Panc1 (cell line): ENCODE measurements around the gene TMEM271. TPM values are rescaled to one million over a fixed set of nuclear protein-coding genes. Genes with fewer than 3 reads are reported as not detected.

ENCODE experiments used
- ATAC-seq: fragments of 200-7000 bp; cut with Tn5 transposase; 2 replicates; pipeline ENCODE4 v1.9.1; 2020; ENCODE audit warnings: mild to moderate bottlenecking, moderate library complexity
- BruUV-seq: library from RNA; stranded (reverse); fragments of 400-500 nt; replicated peaks from 2 replicates; lab custom pipeline; 2021; lab: Mats Ljungman, UMichigan
- CTCF ChIA-PET: fragments of 300-600 bp; sonication (Branson Sonifier 250); formaldehyde crosslinking; loops from one replicate; lab custom pipeline; 2022; ENCODE audit warnings: antibody characterized with exemption; lab: Charles Lee
- POLR2A ChIA-PET: fragments of 300-600 bp; sonication (Branson Sonifier 250); formaldehyde crosslinking; loops from one replicate; lab custom pipeline; 2022; ENCODE audit warnings: antibody characterized with exemption; lab: Charles Lee
- DNase-seq: peaks from one replicate; pipeline ENCODE4 v3.0.0-alpha.2; 2010; ENCODE audit warnings: low read depth, low spot score
- H3K27ac ChIP-seq: 2 replicates; pipeline ENCODE4 v1.5.1; 2011; ENCODE audit warnings: mild to moderate bottlenecking, low read length, inconsistent platforms
- H3K27me3 ChIP-seq: fragments of 200-500 bp; sonication (Bioruptor generic); 2 replicates; pipeline ENCODE4 v1.6.0; 2014; ENCODE audit warnings: low read length, inconsistent platforms; ENCODE audit not compliant: control insufficient read depth, insufficient read depth
- H3K36me3 ChIP-seq: fragments of 200-500 bp; sonication (Bioruptor generic); 2 replicates; pipeline ENCODE4 v1.5.1; 2014; ENCODE audit warnings: inconsistent platforms, mild to moderate bottlenecking, low read length, moderate library complexity; ENCODE audit not compliant: control insufficient read depth, insufficient read depth
- H3K4me1 ChIP-seq: 2 replicates; pipeline ENCODE4 v1.5.1; 2011; ENCODE audit warnings: inconsistent platforms, mild to moderate bottlenecking, low read length, moderate library complexity; ENCODE audit not compliant: control insufficient read depth, insufficient read depth
- H3K4me3 ChIP-seq, 2 experiments: 2 replicates each; pipeline ENCODE4 v1.5.1; 2011 to 2012; ENCODE audit warnings: low read depth in 2 of 2, low read length in 2 of 2, mild to moderate bottlenecking in 2 of 2, inconsistent platforms in 1 of 2, moderate library complexity in 1 of 2
- H3K9me3 ChIP-seq: fragments of 200-500 bp; sonication (Bioruptor generic); 2 replicates; pipeline ENCODE4 v1.5.1; 2014; ENCODE audit warnings: low read depth, mild to moderate bottlenecking, inconsistent platforms, low read length, moderate library complexity; ENCODE audit not compliant: control insufficient read depth, insufficient read depth
- SIN3A ChIP-seq: IDR thresholded peaks from 2 replicates; pipeline ENCODE4 v1.6.1; 2012; ENCODE audit warnings: low read depth, mild to moderate bottlenecking, low read length, moderate library complexity, borderline replicate concordance; ENCODE audit not compliant: insufficient read depth
- TCF7L2 ChIP-seq: IDR thresholded peaks from 2 replicates; pipeline ENCODE4 v1.6.1; 2011; ENCODE audit warnings: mild to moderate bottlenecking, low read depth, low read length, inconsistent platforms
- in situ Hi-C: cut with HindIII; loops from 2 replicates; pipeline ENCODE4 v1.10.0; 2016; ENCODE audit warnings: low sequenced_read_pairs, low pct_unique_long_range_greater_than_20kb
- intact Hi-C: fragments of 100-400 bp; cut with micrococcal nuclease; formaldehyde crosslinking; loops from one replicate; pipeline ENCODE4 v1.10.0; 2022; ENCODE audit not compliant: unreplicated experiment
- total RNA-seq: library from RNA; stranded (reverse); gene quantifications from one replicate; pipeline ENCODE4 v1.2.1, GENCODE V29; 2021; ENCODE audit not compliant: unreplicated experiment
- TF ChIP-seq, protein P1 (sequence below): fragments of 450-650 bp; IDR thresholded peaks from 2 replicates; pipeline ENCODE4 v1.5.1; 2017; ENCODE audit warnings: mild to moderate bottlenecking
- TF ChIP-seq, protein P2 (sequence below), 2 experiments: IDR thresholded peaks; 2 replicates each; pipeline ENCODE4 v1.6.1; 2011 to 2012; ENCODE audit warnings: low read depth in 2 of 2, control low read depth in 1 of 2, low read length in 1 of 2, mild to moderate bottlenecking in 1 of 2, moderate library complexity in 1 of 2; ENCODE audit not compliant: insufficient read depth in 1 of 2

The TMEM271 gene
- total RNA-seq, 1 experiment from 2014 or later: not detected

DNA sequence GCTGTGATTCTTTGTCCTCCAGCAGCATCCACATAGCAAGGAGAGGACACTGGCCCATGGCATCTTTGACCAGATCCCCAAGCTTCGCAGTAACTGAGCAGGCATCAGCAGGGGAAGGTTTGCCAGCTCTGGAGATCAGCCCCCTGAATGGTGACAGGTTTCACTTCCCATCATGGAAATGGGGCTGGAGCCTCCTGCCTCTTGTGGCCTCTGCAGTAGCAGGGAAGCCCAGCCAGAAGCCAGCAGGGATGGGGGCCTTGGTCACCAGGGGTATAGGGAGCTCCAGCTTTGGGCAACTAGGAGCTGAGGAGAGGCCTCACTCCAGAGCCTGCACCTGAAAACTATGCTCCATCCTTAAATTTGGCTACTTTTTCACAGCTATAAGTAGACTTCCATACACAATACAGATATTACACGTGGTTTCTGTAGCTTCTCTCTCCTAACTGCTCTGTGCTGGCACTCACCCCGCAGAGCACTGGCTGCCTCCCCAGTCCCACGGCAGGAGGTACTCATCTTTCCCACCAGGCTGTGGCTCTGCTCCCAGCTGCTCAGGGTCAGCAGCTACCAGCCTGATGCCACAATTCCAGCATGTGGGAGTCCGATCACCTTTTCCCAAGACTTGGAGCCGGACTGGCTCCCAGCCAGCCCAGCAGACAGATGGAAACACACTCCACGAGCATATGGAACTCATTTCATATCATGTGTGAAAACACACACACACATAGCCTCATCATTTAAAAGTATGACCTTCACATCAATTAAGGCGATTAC, 2.8 kb downstream of the TMEM271 start:
- CTCF ChIA-PET: no interaction called here

DNA sequence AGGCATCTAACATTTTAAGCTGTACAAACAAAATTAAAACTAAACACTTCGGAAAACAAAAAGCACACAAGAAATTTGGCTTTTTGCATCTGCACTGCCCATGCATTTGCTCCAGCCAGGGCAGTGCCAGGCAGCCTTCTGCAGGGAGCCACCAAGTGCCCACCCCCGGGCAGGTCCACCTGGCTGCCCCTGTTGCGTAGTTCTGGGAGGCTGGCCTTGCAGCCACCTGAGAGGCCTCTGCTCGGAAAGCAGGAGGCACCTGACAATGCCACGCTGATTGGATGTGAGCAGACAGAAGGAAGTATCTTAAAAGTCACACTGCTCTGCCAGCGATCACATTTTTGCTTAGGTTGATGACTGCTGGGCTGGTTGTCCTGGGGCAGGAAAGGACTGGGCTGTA, 3.5 kb downstream of the TMEM271 start:
- ChIA-PET POLR2A (no interaction called here), CTCF (no interaction called here)
- Histone ChIP-seq H3K9me3 (no peaks in the 10 kb centered on the region), H3K4me3 (no peak overlapping the region), H3K4me1 (no peaks in the 10 kb centered on the region), H3K27me3 (no peaks in the 10 kb centered on the region), H3K27ac (no peak overlapping the region), H3K36me3 (no peaks in the 10 kb centered on the region)
- ATAC-seq: no peak
- BruUV-seq: no TSS peak
- no peak for TF ChIP-seq TCF7L2
- TF ChIP-seq, protein P1, sequence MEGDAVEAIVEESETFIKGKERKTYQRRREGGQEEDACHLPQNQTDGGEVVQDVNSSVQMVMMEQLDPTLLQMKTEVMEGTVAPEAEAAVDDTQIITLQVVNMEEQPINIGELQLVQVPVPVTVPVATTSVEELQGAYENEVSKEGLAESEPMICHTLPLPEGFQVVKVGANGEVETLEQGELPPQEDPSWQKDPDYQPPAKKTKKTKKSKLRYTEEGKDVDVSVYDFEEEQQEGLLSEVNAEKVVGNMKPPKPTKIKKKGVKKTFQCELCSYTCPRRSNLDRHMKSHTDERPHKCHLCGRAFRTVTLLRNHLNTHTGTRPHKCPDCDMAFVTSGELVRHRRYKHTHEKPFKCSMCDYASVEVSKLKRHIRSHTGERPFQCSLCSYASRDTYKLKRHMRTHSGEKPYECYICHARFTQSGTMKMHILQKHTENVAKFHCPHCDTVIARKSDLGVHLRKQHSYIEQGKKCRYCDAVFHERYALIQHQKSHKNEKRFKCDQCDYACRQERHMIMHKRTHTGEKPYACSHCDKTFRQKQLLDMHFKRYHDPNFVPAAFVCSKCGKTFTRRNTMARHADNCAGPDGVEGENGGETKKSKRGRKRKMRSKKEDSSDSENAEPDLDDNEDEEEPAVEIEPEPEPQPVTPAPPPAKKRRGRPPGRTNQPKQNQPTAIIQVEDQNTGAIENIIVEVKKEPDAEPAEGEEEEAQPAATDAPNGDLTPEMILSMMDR: no peak
- TF ChIP-seq, protein P2, sequence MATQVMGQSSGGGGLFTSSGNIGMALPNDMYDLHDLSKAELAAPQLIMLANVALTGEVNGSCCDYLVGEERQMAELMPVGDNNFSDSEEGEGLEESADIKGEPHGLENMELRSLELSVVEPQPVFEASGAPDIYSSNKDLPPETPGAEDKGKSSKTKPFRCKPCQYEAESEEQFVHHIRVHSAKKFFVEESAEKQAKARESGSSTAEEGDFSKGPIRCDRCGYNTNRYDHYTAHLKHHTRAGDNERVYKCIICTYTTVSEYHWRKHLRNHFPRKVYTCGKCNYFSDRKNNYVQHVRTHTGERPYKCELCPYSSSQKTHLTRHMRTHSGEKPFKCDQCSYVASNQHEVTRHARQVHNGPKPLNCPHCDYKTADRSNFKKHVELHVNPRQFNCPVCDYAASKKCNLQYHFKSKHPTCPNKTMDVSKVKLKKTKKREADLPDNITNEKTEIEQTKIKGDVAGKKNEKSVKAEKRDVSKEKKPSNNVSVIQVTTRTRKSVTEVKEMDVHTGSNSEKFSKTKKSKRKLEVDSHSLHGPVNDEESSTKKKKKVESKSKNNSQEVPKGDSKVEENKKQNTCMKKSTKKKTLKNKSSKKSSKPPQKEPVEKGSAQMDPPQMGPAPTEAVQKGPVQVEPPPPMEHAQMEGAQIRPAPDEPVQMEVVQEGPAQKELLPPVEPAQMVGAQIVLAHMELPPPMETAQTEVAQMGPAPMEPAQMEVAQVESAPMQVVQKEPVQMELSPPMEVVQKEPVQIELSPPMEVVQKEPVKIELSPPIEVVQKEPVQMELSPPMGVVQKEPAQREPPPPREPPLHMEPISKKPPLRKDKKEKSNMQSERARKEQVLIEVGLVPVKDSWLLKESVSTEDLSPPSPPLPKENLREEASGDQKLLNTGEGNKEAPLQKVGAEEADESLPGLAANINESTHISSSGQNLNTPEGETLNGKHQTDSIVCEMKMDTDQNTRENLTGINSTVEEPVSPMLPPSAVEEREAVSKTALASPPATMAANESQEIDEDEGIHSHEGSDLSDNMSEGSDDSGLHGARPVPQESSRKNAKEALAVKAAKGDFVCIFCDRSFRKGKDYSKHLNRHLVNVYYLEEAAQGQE (IDR thresholded peaks at IDR 0.05; ENCODE audit: insufficient read depth in 1 of 2, low read depth in 2 of 2, low read length in 1 of 2): no peak
- no peak for DNase-seq
- intact Hi-C loops: no loop called here
- in situ Hi-C loops: no loop called here

More for the DNA sequence above, 2.8 kb downstream of the TMEM271 start:
- in situ Hi-C loops: no loop called here
- ATAC-seq (no peak), DNase-seq (no peak)
- no peak for TF ChIP-seq SIN3A
- no TSS peak for BruUV-seq
- H3K4me1 ChIP-seq: no peaks in the 10 kb centered on the region; the same call in 1 of the 2 replicates
- no peaks in the 10 kb centered on the region for H3K9me3 ChIP-seq
- intact Hi-C loops: no loop called here
- H3K36me3 ChIP-seq: no peaks in the 10 kb centered on the region
- no peak overlapping the region for H3K4me3 ChIP-seq
- no peak overlapping the region for H3K27ac ChIP-seq
- no peaks in the 10 kb centered on the region for H3K27me3 ChIP-seq
- POLR2A ChIA-PET: no interaction called here

GRCh38 chr4:571838-572572, 4.1 kb downstream of the TMEM271 start:
- no peaks in the 10 kb centered on the region for H3K36me3 ChIP-seq

More at GRCh38 chr4:571838-572572, 4.1 kb downstream of the TMEM271 start:
- Histone ChIP-seq H3K4me3 (no peak overlapping the region), H3K27ac (no peak overlapping the region), H3K4me1 (no peaks in the 10 kb centered on the region), H3K9me3 (no peaks in the 10 kb centered on the region), H3K27me3 (no peaks in the 10 kb centered on the region)
- in situ Hi-C loops (no loop called here), intact Hi-C loops (no loop called here)
- POLR2A ChIA-PET: no interaction called here
- DNase-seq (no peak), ATAC-seq (no peak)
- CTCF ChIA-PET: no interaction called here
- TF ChIP-seq, protein P2 (IDR thresholded peaks at IDR 0.05; ENCODE audit: insufficient read depth in 1 of 2, low read depth in 2 of 2, low read length in 1 of 2): no peak
- BruUV-seq: no TSS peak
